ENCODE data around the gene FAM193A.

DNA sequence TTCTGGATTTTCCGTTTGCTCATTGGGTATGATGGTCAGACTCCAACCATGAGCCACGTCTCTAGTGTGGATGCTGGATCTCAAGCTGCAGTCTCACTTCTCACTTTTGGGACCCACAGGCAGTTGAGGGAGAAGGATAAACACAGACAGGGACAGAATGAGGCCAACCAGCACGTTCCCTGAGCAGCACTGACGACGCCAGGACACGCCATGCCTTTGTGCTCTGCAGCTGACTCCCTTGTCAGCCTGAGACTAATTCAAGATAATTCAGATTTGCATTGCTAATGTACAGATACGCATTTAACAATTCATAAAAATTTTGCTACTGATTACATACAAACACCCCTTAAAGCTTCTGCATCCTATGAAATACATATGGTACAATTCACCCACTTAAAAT, 106.5 kb downstream of the FAM193A start:
- TF ChIP-seq POLR2AphosphoS5 (IDR thresholded peaks at IDR 0.05; ENCODE audit: low read depth, low read length) (no peak), TAF1 (IDR thresholded peaks at IDR 0.05; ENCODE audit: borderline replicate concordance, insufficient read depth, low read length) (no peak)
